Left lung (tissue), 10 donors: ENCODE data around the gene SLC9A7. TPM values are rescaled to one million over a fixed set of nuclear protein-coding genes. Genes with fewer than 3 reads are reported as not detected.

Experiments used
- ATAC-seq: fragments of 200-7000 bp; cut with Tn5 transposase; one replicate; pipeline ENCODE4 v1.9.1; 2020; ENCODE audit warnings: moderate library complexity
- DNase-seq, 4 donors: peaks; one replicate each; pipeline ENCODE4 v3.0.0-alpha.2; 2013 to 2020
- H3K27ac ChIP-seq, 2 donors: fragments of 200-600 bp; sonication (generic) in 1 of 2; one replicate each; pipeline versions ENCODE4 v1.5.0 to v1.8.0; 2020 to 2021
- H3K27me3 ChIP-seq, 2 donors: fragments of 200-600 bp; sonication (generic) in 1 of 2; one replicate each; pipeline versions ENCODE4 v1.5.0 to v1.8.0; 2020 to 2021
- H3K36me3 ChIP-seq, 2 donors: fragments of 200-600 bp; sonication (generic) in 1 of 2; one replicate each; pipeline versions ENCODE4 v1.5.0 to v1.8.0; 2020 to 2021
- H3K4me1 ChIP-seq, 2 donors: fragments of 200-600 bp; one replicate each; pipeline ENCODE4 v1.8.0; 2021
- H3K4me3 ChIP-seq, 2 donors: fragments of 200-600 bp; sonication (generic) in 1 of 2; one replicate each; pipeline versions ENCODE4 v1.5.0 to v1.8.0; 2020 to 2021; ENCODE audit warnings: mild to moderate bottlenecking in 1 of 2
- H3K9me3 ChIP-seq, 2 donors: fragments of 200-600 bp; sonication (generic) in 1 of 2; one replicate each; pipeline versions ENCODE4 v1.5.0 to v1.8.0; 2020 to 2021
- CTCF ChIP-seq, 2 donors: fragments of 200-600 bp; sonication (generic) in 1 of 2; IDR thresholded peaks; one replicate each; pipeline versions ENCODE4 v1.5.0 to v1.8.0; 2021; ENCODE audit warnings: antibody characterized with exemption in 2 of 2
- intact Hi-C, 2 donors: fragments of 100-400 bp; cut with DNase I; formaldehyde crosslinking; loops; one replicate each; pipeline versions ENCODE4 v1.11.2 to v1.14.2; 2022
- polyA plus RNA-seq, 6 donors: library from polyadenylated mRNA; unstranded; fragments of 120-200 nt; gene quantifications; one replicate each; pipeline ENCODE4 v1.2.1, GENCODE V29; 2013; ENCODE audit not compliant: insufficient read length in 6 of 6
- total RNA-seq, 2 donors: library from RNA; stranded (reverse); fragmentation: NEBNext Ultra II Directional; extraction: Animal tissue kit (Norgen Biotek cat#: 25700); gene quantifications; one replicate each; pipeline ENCODE4 v1.2.1, GENCODE V29; 2021
- donor health status: DM: no; HTN: yes; CAD: no.
- donor health status: DM: no; HTN: no; CAD: no.

The SLC9A7 gene
- total and polyA plus RNA-seq, 8 donors = 2.3 to 10.5 (median 3.2) TPM

GRCh38 chrX:46573331-46573891 is 185.5 kb downstream of the SLC9A7 start, which contains the start of gene CHST7:
CHST7 (plus strand) TSS chrX:46573765; CDS start chrX:46573932, 167 bp downstream.
- Histone ChIP-seq H3K27me3 (peaks cover 0 to 10% of the 10 kb centered on the region in 2 donors), H3K27ac (peak within 1 kb of the TSS; percentile 33 to 60), H3K4me3 (peak within 1 kb of the TSS; percentile 21 to 54), H3K36me3 (no peaks in the 10 kb centered on the region), H3K4me1 (peaks cover 0 to 28% of the 10 kb centered on the region in 2 donors), H3K9me3 (no peaks in the 10 kb centered on the region)
- intact Hi-C loops = no loop called here
- TF ChIP-seq CTCF (IDR thresholded peaks at IDR 0.05) = no peak
- DNase-seq (peak; percentile 24 to 90 (median 60)), ATAC-seq (peak; percentile 86)

GRCh38 chrX:46572340-46572936 is 186.5 kb downstream of the SLC9A7 start:
- Histone ChIP-seq H3K4me1 (peaks cover 0 to 27% of the 10 kb centered on the region in 2 donors), H3K27me3 (peaks cover 0 to 10% of the 10 kb centered on the region in 2 donors), H3K4me3 (no peak overlapping the region), H3K27ac (no peak overlapping the region), H3K9me3 (no peaks in the 10 kb centered on the region), H3K36me3 (no peaks in the 10 kb centered on the region)
- ATAC-seq = no peak
- no peak for TF ChIP-seq CTCF (IDR thresholded peaks at IDR 0.05)
- intact Hi-C loops = no loop called here
- no peak for DNase-seq

- peaks cover 0 to 10% of the 10 kb centered on the region in 2 donors for H3K27me3 ChIP-seq
- H3K4me1 ChIP-seq = peaks cover 0 to 19% of the 10 kb centered on the region in 2 donors
- H3K9me3 ChIP-seq = no peaks in the 10 kb centered on the region
- DNase-seq (no peak), ATAC-seq (no peak)
- no peaks in the 10 kb centered on the region for H3K36me3 ChIP-seq
- intact Hi-C loops = no loop called here
- H3K27ac ChIP-seq = no peak overlapping the region
- no peak for TF ChIP-seq CTCF (IDR thresholded peaks at IDR 0.05)
- H3K4me3 ChIP-seq = no peak overlapping the region
Measured at GRCh38 chrX:46571423-46572339, 187.2 kb downstream of the SLC9A7 start.

GRCh38 chrX:46569621-46570020 is 189.3 kb downstream of the SLC9A7 start:
- intact Hi-C loops = no loop called here

More at GRCh38 chrX:46569621-46570020, 189.3 kb downstream of the SLC9A7 start:
- ATAC-seq (no peak), DNase-seq (no peak)
- Histone ChIP-seq H3K9me3 (no peaks in the 10 kb centered on the region), H3K4me3 (no peak overlapping the region), H3K36me3 (no peaks in the 10 kb centered on the region), H3K27me3 (peaks cover 0 to 4% of the 10 kb centered on the region in 2 donors), H3K4me1 (peaks cover 0 to 2% of the 10 kb centered on the region in 2 donors), H3K27ac (no peak overlapping the region)
- no peak for TF ChIP-seq CTCF (IDR thresholded peaks at IDR 0.05)
